ENCODE data around the gene IL15RA. TPM values are rescaled to one million over a fixed set of nuclear protein-coding genes. Genes with fewer than 3 reads are reported as not detected.

IL15RA gene
- total RNA-seq, 1 experiment from 2014 or later: 11.0 TPM

DNA sequence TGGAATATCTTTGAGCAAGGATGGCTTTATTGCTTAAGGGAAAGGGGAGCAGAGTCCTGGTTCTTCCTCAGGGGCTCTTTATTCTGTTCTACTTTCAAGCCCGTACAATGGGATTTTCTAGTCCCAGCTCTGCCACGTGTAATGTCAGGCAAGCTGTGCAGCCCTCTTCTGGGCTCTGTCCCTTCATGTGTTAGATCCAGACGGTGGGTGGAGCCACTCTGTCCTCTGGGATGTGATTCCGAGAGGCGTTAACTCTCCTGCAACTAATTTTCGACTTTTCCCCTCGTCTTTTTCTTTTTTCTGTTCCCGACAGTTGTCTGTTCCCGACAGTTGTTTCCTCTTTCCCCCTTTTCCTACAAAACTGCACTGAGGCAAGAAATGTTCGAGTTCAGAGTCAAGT is 52.5 kb downstream of the IL15RA start:
- BruUV-seq (replicated peaks): no TSS peak
- ChIA-PET CTCF (no interaction called here), POLR2A (no interaction called here)
- Histone ChIP-seq H3K9me3 (ENCODE audit: control insufficient read depth, insufficient read depth, low read depth, low read length) (no peaks in the 10 kb centered on the region), H3K4me1 (ENCODE audit: control insufficient read depth, insufficient read depth, low read length) (no peaks in the 10 kb centered on the region), H3K27ac (ENCODE audit: low read length) (no peak overlapping the region), H3K27me3 (ENCODE audit: control insufficient read depth, insufficient read depth, low read length) (no peaks in the 10 kb centered on the region), H3K36me3 (ENCODE audit: control insufficient read depth, insufficient read depth, low read length) (peaks cover 6% of the 10 kb centered on the region), H3K4me3 (ENCODE audit: low read depth in 2 of 2, low read length in 2 of 2) (no peak overlapping the region)
- intact Hi-C loops (cut with micrococcal nuclease; ENCODE audit: unreplicated experiment): no loop called here
- in situ Hi-C loops (cut with HindIII; ENCODE audit: low pct_unique_long_range_greater_than_20kb, low sequenced_read_pairs): no loop called here
- no peak for DNase-seq (ENCODE audit: low read depth, low spot score)
- no peak for TF ChIP-seq TCF7L2 (IDR thresholded peaks at IDR 0.05; ENCODE audit: low read depth, low read length)
- ATAC-seq: no peak

DNA sequence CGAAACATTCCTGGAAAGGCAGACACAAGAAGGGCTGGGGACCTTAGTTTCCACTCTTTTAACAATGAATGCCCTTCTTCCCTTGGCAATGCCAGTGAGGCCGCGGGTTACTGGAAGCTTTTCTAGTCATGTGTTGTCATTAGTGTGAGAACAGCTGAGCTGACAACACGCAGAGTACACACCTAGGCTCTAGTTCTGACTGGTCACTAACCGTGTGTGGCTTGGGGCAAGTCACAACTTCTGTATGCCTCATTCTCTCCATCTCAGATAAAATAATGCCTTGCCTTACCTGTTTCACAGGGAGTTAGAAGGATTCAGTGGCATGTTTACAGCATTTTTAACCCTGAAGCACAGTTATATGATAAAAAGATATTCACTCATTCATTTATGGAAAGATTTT is 55.6 kb downstream of the IL15RA start:
- peaks cover 6% of the 10 kb centered on the region for H3K36me3 ChIP-seq (ENCODE audit: control insufficient read depth, insufficient read depth, low read length)
- TF ChIP-seq TCF7L2 (IDR thresholded peaks at IDR 0.05; ENCODE audit: low read depth, low read length): no peak
- TF ChIP-seq SIN3A (IDR thresholded peaks at IDR 0.05; ENCODE audit: borderline replicate concordance, insufficient read depth, low read depth, low read length): no peak
- no peak for TF ChIP-seq POLR2AphosphoS5 (IDR thresholded peaks at IDR 0.05; ENCODE audit: low read depth, low read length)
- TF ChIP-seq, protein P1, sequence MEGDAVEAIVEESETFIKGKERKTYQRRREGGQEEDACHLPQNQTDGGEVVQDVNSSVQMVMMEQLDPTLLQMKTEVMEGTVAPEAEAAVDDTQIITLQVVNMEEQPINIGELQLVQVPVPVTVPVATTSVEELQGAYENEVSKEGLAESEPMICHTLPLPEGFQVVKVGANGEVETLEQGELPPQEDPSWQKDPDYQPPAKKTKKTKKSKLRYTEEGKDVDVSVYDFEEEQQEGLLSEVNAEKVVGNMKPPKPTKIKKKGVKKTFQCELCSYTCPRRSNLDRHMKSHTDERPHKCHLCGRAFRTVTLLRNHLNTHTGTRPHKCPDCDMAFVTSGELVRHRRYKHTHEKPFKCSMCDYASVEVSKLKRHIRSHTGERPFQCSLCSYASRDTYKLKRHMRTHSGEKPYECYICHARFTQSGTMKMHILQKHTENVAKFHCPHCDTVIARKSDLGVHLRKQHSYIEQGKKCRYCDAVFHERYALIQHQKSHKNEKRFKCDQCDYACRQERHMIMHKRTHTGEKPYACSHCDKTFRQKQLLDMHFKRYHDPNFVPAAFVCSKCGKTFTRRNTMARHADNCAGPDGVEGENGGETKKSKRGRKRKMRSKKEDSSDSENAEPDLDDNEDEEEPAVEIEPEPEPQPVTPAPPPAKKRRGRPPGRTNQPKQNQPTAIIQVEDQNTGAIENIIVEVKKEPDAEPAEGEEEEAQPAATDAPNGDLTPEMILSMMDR (IDR thresholded peaks at IDR 0.05): no peak
- TF ChIP-seq, protein P2, sequence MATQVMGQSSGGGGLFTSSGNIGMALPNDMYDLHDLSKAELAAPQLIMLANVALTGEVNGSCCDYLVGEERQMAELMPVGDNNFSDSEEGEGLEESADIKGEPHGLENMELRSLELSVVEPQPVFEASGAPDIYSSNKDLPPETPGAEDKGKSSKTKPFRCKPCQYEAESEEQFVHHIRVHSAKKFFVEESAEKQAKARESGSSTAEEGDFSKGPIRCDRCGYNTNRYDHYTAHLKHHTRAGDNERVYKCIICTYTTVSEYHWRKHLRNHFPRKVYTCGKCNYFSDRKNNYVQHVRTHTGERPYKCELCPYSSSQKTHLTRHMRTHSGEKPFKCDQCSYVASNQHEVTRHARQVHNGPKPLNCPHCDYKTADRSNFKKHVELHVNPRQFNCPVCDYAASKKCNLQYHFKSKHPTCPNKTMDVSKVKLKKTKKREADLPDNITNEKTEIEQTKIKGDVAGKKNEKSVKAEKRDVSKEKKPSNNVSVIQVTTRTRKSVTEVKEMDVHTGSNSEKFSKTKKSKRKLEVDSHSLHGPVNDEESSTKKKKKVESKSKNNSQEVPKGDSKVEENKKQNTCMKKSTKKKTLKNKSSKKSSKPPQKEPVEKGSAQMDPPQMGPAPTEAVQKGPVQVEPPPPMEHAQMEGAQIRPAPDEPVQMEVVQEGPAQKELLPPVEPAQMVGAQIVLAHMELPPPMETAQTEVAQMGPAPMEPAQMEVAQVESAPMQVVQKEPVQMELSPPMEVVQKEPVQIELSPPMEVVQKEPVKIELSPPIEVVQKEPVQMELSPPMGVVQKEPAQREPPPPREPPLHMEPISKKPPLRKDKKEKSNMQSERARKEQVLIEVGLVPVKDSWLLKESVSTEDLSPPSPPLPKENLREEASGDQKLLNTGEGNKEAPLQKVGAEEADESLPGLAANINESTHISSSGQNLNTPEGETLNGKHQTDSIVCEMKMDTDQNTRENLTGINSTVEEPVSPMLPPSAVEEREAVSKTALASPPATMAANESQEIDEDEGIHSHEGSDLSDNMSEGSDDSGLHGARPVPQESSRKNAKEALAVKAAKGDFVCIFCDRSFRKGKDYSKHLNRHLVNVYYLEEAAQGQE (IDR thresholded peaks at IDR 0.05; ENCODE audit: insufficient read depth in 1 of 2, low read depth in 2 of 2, low read length in 1 of 2): no peak
- no peaks in the 10 kb centered on the region for H3K27me3 ChIP-seq (ENCODE audit: control insufficient read depth, insufficient read depth, low read length)
- ChIA-PET POLR2A (no interaction called here), CTCF (no interaction called here)
- no peaks in the 10 kb centered on the region for H3K4me1 ChIP-seq (ENCODE audit: control insufficient read depth, insufficient read depth, low read length)
- BruUV-seq (replicated peaks): no TSS peak
- ATAC-seq (no peak), DNase-seq (ENCODE audit: low read depth, low spot score) (no peak)
- H3K9me3 ChIP-seq (ENCODE audit: control insufficient read depth, insufficient read depth, low read depth, low read length): no peaks in the 10 kb centered on the region
- no peak overlapping the region for H3K4me3 ChIP-seq (ENCODE audit: low read depth in 2 of 2, low read length in 2 of 2)
- intact Hi-C loops (cut with micrococcal nuclease; ENCODE audit: unreplicated experiment): no loop called here
- no peak overlapping the region for H3K27ac ChIP-seq (ENCODE audit: low read length)
- in situ Hi-C loops (cut with HindIII; ENCODE audit: low pct_unique_long_range_greater_than_20kb, low sequenced_read_pairs): no loop called here

DNA sequence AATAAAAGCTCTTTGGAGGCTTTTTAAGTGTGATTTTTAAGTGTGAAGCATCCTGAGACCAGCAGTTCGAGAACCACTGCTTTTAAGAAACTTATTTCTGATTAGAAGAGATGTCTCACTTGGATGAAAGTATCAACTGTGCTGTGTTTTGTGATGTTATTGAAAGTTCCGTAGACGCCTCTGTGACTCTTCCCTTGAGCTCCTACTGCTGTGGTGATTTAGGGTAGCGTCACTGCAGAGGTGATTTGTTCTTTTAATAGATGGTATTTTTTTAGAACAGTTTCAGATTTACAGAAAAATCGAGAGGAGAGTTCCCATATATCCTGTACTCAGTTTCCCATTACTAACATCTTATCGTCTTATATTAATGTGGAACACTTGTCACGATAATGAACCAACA is 57.8 kb downstream of the IL15RA start:
- TF ChIP-seq TCF7L2 (IDR thresholded peaks at IDR 0.05; ENCODE audit: low read depth, low read length) (no peak), SIN3A (IDR thresholded peaks at IDR 0.05; ENCODE audit: borderline replicate concordance, insufficient read depth, low read depth, low read length) (no peak), POLR2AphosphoS5 (IDR thresholded peaks at IDR 0.05; ENCODE audit: low read depth, low read length) (no peak)
- TF ChIP-seq, protein P1 (IDR thresholded peaks at IDR 0.05): no peak
- TF ChIP-seq, protein P2 (IDR thresholded peaks at IDR 0.05; ENCODE audit: insufficient read depth in 1 of 2, low read depth in 2 of 2, low read length in 1 of 2): no peak
- no TSS peak for BruUV-seq (replicated peaks)
- Histone ChIP-seq H3K4me3 (ENCODE audit: low read depth in 2 of 2, low read length in 2 of 2) (no peak overlapping the region), H3K9me3 (ENCODE audit: control insufficient read depth, insufficient read depth, low read depth, low read length) (no peaks in the 10 kb centered on the region), H3K27ac (ENCODE audit: low read length) (no peak overlapping the region), H3K4me1 (ENCODE audit: control insufficient read depth, insufficient read depth, low read length) (no peaks in the 10 kb centered on the region), H3K27me3 (ENCODE audit: control insufficient read depth, insufficient read depth, low read length) (no peaks in the 10 kb centered on the region), H3K36me3 (ENCODE audit: control insufficient read depth, insufficient read depth, low read length) (peaks cover 6% of the 10 kb centered on the region)
- ATAC-seq (no peak), DNase-seq (ENCODE audit: low read depth, low spot score) (no peak)
- intact Hi-C loops (cut with micrococcal nuclease; ENCODE audit: unreplicated experiment): no loop called here
- ChIA-PET CTCF (no interaction called here), POLR2A (no interaction called here)
- in situ Hi-C loops (cut with HindIII; ENCODE audit: low pct_unique_long_range_greater_than_20kb, low sequenced_read_pairs): no loop called here
